NT2/D1 (cell line): Measurements from ENCODE around the gene KAT5.

ENCODE experiments used
- SUZ12 ChIP-seq: IDR thresholded peaks from 2 replicates; pipeline ENCODE4 v1.6.1; 2011; ENCODE audit not compliant: insufficient read length, insufficient read depth; ENCODE audit errors: extremely low read depth
- YY1 ChIP-seq: IDR thresholded peaks from 2 replicates; pipeline ENCODE4 v1.6.1; 2011; ENCODE audit not compliant: insufficient read length, insufficient read depth
- ZNF274 ChIP-seq: IDR thresholded peaks from 2 replicates; pipeline ENCODE4 v1.6.1; 2011; ENCODE audit warnings: mild to moderate bottlenecking, low read depth, low read length

DNA sequence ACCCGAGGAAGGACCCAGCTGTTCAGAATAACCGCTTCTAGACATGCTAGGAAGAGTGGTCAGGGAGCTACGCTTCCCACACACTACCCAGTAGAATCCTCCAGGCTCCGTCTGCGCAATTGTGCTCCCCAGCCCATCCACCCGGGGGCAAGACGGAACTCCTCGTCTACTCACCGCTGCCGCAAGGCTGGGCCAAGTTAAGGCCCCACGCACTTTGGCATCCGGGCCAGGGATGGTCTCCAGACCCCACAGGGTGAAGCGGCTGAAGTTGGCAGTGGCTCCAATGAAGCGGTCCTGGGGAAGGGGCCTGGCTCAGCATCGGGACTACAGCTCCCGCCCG lies 7.8 kb downstream of the KAT5 start:
- TF ChIP-seq ZNF274 (no peak), YY1 (no peak), SUZ12 (no peak)
